HPDE6-E6E7 (cell line): ENCODE measurements around the gene C22orf23.

Source experiments
- DNase-seq: peaks from one replicate; pipeline ENCODE4 v3.0.0; 2011; ENCODE audit warnings: missing footprints; ENCODE audit errors: extremely low spot score

C22orf23 gene

DNA sequence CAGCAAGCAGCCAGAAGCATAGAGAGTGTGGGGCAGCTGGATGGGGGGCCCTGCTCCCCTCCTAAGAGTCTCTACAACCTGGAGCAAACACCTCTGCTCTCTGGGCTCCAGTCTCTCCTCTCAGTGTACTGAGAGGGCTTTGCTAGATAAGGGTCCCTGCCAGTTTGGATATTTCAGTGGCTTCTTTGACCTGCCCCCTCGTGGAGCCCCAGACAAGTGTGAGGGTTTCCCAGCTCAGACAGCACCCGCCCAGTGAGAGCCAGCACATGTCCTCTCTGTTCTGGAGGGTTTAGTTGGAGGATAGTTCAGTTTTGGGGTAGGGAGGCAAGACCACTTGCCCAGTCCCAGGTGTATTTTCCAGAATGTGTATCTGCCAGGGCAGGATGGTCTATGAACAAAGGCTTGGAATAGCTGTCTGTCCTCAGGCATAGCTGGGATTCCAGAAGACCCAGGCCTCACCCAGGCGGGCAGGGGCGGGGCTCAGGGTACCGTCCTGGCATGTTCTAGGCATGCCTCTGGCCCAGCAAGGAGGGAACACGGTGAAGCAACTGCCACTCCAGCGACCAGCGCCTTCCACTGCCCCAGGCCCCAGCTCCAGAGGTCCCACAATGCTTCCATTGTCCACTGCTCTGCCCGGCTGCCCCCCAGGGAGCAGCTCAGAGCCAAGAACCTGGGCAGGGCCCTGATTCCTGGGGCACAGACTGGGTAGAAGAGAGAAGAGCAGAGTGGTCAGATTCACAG, 54.8 kb downstream of the C22orf23 start:
- peak; percentile 48 for DNase-seq

DNA sequence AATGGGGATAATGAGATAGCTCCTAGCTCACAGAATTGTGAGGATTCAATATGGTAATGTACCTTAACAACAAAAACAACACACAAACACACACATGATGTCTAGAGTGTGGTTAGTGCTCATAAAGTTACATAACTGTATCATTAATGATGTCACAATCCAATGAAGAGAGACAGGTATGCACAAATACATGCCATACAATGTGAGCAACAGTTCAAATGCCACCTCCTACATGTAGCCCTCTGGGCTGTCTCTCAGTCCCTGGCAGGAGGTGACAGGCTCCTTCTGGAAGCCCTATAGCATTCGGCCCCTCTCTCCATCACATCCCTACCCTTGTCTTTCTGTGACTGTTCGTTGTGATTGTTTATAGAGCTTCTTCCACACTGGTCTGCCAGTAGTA, 55.6 kb downstream of the C22orf23 start:
- no peak for DNase-seq

DNA sequence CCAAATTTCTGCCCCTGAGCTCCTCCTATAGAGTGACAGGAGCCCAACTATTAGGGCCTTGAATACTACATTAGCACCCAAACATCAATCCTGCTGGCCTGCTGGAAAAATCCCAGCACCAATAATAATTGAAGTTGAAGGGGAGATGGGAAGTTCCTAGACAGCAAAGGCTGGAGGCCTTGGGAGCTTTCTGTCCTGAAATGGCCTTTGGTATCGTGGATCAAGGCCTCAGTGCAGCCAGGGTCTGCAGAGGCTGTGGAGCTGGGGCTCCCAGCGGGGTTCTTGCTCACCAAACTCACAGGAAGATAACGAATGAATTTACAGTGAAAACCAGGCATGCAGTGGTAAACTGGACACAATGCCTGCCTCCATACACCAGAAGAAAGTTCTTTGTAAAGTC, 56.5 kb downstream of the C22orf23 start:
- DNase-seq: no peak

DNA sequence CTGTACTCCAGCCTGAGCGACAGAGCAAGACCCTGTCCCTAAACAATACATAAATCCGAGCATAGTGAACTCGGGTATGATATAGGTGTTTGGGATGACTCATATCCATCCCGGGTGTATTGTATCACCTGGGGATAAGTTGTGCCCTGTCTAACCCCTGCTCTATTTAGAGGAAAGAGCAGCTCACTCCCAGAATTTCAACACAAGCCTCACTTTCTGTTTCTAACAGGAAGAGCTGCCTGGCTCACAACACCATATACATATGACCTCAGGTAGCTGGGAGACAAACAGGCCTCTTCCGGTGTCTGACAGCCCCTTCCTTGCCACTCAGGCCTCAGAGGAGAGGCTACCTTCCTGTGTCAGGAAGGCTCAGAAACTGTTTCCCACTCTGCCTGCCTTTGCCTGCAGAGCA, 57.2 kb downstream of the C22orf23 start:
- peak; percentile 92 for DNase-seq

DNA sequence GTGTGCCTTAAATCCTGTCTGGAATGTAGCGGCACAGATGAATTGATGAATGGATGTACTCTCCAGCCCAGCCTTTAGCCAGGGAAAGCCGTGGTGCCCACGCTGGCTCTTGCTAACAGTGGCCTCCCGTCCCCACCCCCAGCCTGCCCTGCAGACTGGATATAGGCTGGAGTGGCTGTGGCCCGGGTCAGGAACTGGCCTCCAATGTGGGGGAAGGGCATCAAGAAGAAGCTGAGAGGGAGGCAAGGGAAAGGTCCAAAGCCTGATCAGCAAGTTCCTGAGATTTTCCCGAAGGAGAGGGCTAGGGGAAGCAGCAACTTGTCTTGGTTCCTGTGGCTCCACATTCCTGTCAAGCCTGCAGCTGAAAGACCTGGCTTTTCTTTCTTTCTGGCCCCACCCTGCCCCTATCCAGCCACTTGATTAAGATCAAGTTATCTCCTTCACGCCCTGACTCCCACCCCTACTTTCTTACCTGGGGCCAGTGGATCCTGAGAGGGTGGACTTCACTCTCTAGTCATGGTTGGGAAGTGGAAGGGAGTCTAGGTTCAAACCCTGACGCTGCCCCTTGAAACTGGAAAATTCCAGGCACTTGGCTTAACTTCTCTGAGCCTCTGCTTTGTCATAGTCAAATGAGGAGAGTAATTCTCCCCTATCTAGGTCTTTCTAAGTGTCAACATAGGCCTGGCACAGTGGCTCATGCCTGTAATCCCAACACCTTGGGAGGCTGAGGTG, 58.3 kb downstream of the C22orf23 start:
- DNase-seq: peak; percentile 45

DNA sequence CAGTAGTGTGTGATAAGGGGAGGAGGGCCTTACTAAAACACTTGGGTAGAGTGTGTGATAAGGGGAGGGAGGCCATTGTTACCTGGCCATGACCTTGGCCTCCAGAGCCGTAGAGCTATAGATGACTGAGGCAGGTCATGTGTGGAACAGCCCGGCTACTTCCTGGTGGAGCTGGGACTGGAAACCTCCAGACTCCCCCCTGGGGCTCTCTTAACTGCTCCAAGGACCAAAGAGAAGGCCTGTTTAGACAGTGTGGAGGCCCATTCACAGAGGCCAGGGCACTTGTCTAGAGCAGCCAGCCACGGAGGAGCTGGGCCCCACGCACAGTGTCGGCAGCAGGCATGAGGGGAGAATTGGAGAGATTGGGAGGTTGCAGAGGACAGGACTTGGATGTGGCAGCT, 59.8 kb downstream of the C22orf23 start:
- DNase-seq: no peak
